IMR-90 (cell line): ENCODE data around the gene DIO1. TPM values are rescaled to one million over a fixed set of nuclear protein-coding genes. Genes with fewer than 3 reads are reported as not detected.

Source experiments
- ATAC-seq: fragments of 200-7000 bp; cut with Tn5 transposase; 2 replicates; pipeline ENCODE4 v1.9.1; 2020; ENCODE audit warnings: low read depth, mild to moderate bottlenecking, moderate library complexity
- BruUV-seq: library from RNA; stranded (reverse); fragments of 400-500 nt; replicated peaks from 2 replicates; lab custom pipeline; 2021; lab: Mats Ljungman, UMichigan
- CTCF ChIA-PET: fragments of 300-600 bp; formaldehyde crosslinking; extraction: SDS; loops from one replicate; lab custom pipeline; 2021; ENCODE audit warnings: antibody characterized with exemption; lab: Yijun Ruan, JAX
- POLR2A ChIA-PET: fragments of 300-600 bp; sonication (Branson Sonifier 250); formaldehyde crosslinking; loops from one replicate; lab custom pipeline; 2022; ENCODE audit warnings: antibody characterized with exemption; ENCODE audit not compliant: unreplicated experiment; lab: Charles Lee
- DNase-seq: peaks from one replicate; pipeline ENCODE4 v3.0.0; 2013
- H2AFZ ChIP-seq: replicated peaks from 2 replicates; pipeline ENCODE3; 2013; ENCODE audit warnings: low read length, mild to moderate bottlenecking; ENCODE audit not compliant: poor library complexity
- H2AK5ac ChIP-seq: 2 replicates; pipeline ENCODE4 v1.6.1; 2013; ENCODE audit warnings: low read depth, low read length, inconsistent platforms
- H2AK9ac ChIP-seq: replicated peaks from 2 replicates; pipeline ENCODE3; 2013; ENCODE audit warnings: mild to moderate bottlenecking, low read depth, low read length, moderate library complexity; ENCODE audit not compliant: poor library complexity
- H2BK120ac ChIP-seq: 2 replicates; pipeline ENCODE4 v1.6.1; 2013; ENCODE audit warnings: low read depth, low read length, inconsistent platforms
- H2BK15ac ChIP-seq: 3 replicates; pipeline ENCODE4 v1.6.1; 2013; ENCODE audit warnings: low read depth, low read length, inconsistent platforms
- H2BK20ac ChIP-seq: 2 replicates; pipeline ENCODE4 v1.6.1; 2013; ENCODE audit warnings: low read depth, mild to moderate bottlenecking, inconsistent platforms, low read length, moderate library complexity
- H2BK5ac ChIP-seq: 2 replicates; pipeline ENCODE4 v1.6.1; 2013; ENCODE audit warnings: mild to moderate bottlenecking, low read depth, low read length, inconsistent platforms; ENCODE audit not compliant: poor library complexity, severe bottlenecking
- H3K14ac ChIP-seq: replicated peaks from 2 replicates; pipeline ENCODE4 v1.6.1; 2013; ENCODE audit warnings: low read depth, low read length, inconsistent platforms
- H3K18ac ChIP-seq: 2 replicates; pipeline ENCODE4 v1.6.1; 2013; ENCODE audit warnings: low read depth, low read length, control low read depth
- H3K23ac ChIP-seq: 2 replicates; pipeline ENCODE4 v1.6.1; 2013; ENCODE audit warnings: low read depth, low read length, inconsistent platforms
- H3K27ac ChIP-seq: 2 replicates; pipeline ENCODE4 v1.5.1; 2013; ENCODE audit warnings: mild to moderate bottlenecking, control low read depth, low read length; ENCODE audit not compliant: insufficient read depth
- H3K27me3 ChIP-seq: 2 replicates; pipeline ENCODE4 v1.6.1; 2013; ENCODE audit warnings: low read length; ENCODE audit not compliant: control insufficient read depth, insufficient read depth
- H3K36me3 ChIP-seq: 2 replicates; pipeline ENCODE4 v1.6.1; 2013; ENCODE audit warnings: low read length, mixed read lengths; ENCODE audit not compliant: control insufficient read depth, insufficient read depth
- H3K4ac ChIP-seq: 2 replicates; pipeline ENCODE4 v1.6.1; 2013; ENCODE audit warnings: low read depth, low read length, inconsistent platforms
- H3K4me1 ChIP-seq: 2 replicates; pipeline ENCODE4 v1.6.1; 2013; ENCODE audit warnings: low read length, mixed read lengths; ENCODE audit not compliant: control insufficient read depth, insufficient read depth
- H3K4me2 ChIP-seq: 2 replicates; pipeline ENCODE4 v1.6.1; 2013; ENCODE audit warnings: low read depth, mild to moderate bottlenecking, control low read depth, low read length, moderate library complexity
- H3K4me3 ChIP-seq: 2 replicates; pipeline ENCODE4 v1.5.1; 2013; ENCODE audit warnings: low read depth, mild to moderate bottlenecking, control low read depth, low read length, moderate library complexity; ENCODE audit not compliant: insufficient read depth
- H3K56ac ChIP-seq: 2 replicates; pipeline ENCODE4 v1.6.1; 2013; ENCODE audit warnings: low read length, inconsistent platforms; ENCODE audit not compliant: insufficient read depth; ENCODE audit errors: extremely low read depth
- H3K79me1 ChIP-seq, 2 experiments: 2 replicates each; pipeline ENCODE4 v1.6.1; 2013; ENCODE audit warnings: low read length in 2 of 2, inconsistent platforms in 1 of 2, low read depth in 1 of 2
- H3K9ac ChIP-seq: 2 replicates; pipeline ENCODE4 v1.6.1; 2013; ENCODE audit warnings: low read depth, low read length, control low read depth
- H3K9me1 ChIP-seq: 2 replicates; pipeline ENCODE4 v1.6.1; 2013; ENCODE audit warnings: low read length, inconsistent platforms; ENCODE audit not compliant: insufficient read depth
- H3K9me3 ChIP-seq: 2 replicates; pipeline ENCODE4 v1.6.1; 2013; ENCODE audit warnings: low read length; ENCODE audit not compliant: control insufficient read depth, insufficient read depth
- H4K20me1 ChIP-seq: 2 replicates; pipeline ENCODE4 v1.6.1; 2013; ENCODE audit warnings: low read length, inconsistent platforms; ENCODE audit not compliant: insufficient read depth
- H4K5ac ChIP-seq: 2 replicates; pipeline ENCODE4 v1.6.1; 2013; ENCODE audit warnings: mild to moderate bottlenecking, low read depth, low read length, control low read depth
- H4K8ac ChIP-seq, 2 experiments: 2 replicates each; pipeline ENCODE4 v1.6.1; 2013; ENCODE audit warnings: low read depth in 2 of 2, low read length in 2 of 2, control low read depth in 1 of 2, inconsistent platforms in 1 of 2
- H4K91ac ChIP-seq: 2 replicates; pipeline ENCODE4 v1.6.1; 2013; ENCODE audit warnings: low read depth, low read length, inconsistent platforms; ENCODE audit not compliant: insufficient read depth
- BHLHE40 ChIP-seq: fragments of 150-350 bp; IDR thresholded peaks from 2 replicates; pipeline ENCODE4 v1.6.1; 2016; ENCODE audit warnings: mild to moderate bottlenecking, low read depth, low read length
- WGBS, 2 experiments: methylation state at CpG; one replicate each; pipeline versions ENCODE4 v1.1.5 to v1.1.7; 2013; ENCODE audit warnings: missing lambda C conversion rate in 2 of 2; ENCODE audit not compliant: insufficient read length in 1 of 2; ENCODE audit errors: extremely low coverage in 2 of 2; 5-methylcytosine and 5-hydroxymethylcytosine counted together
- dilution Hi-C: fragments of 300-500 bp; cut with HindIII; formaldehyde crosslinking; loops from one replicate; pipeline ENCODE4 v1.14.3; 2018; ENCODE audit warnings: low sequenced_read_pairs; ENCODE audit not compliant: unreplicated experiment
- in situ Hi-C: fragments of 300-500 bp; cut with MboI; formaldehyde crosslinking; loops from 3 replicates; pipeline ENCODE4 v1.14.3; 2019; ENCODE audit warnings: low sequenced_read_pairs, inconsistent platforms, mixed read lengths
- intact Hi-C: fragments of 100-400 bp; cut with micrococcal nuclease; formaldehyde crosslinking; loops from 2 replicates; pipeline ENCODE4 v1.10.0; 2022
- polyA plus RNA-seq, 3 experiments: library from polyadenylated mRNA; depleted of rRNA; stranded (reverse); fragments of >200 nt; gene quantifications; 2 replicates each; pipeline ENCODE4 v1.2.3, GENCODE V29; 2012; ENCODE audit warnings: low replicate concordance in 1 of 3
- total RNA-seq: library from RNA; depleted of rRNA; stranded (reverse); fragments of >200 nt; gene quantifications from 2 replicates; pipeline ENCODE4 v1.2.3, GENCODE V29; 2012
- TF ChIP-seq, protein P1 (sequence below): conservative IDR thresholded peaks from 2 replicates; pipeline ENCODE4 v1.5.1; 2012; ENCODE audit warnings: mild to moderate bottlenecking, low read depth, low read length, improper control_type of control experiment

DIO1 gene
- total and polyA plus RNA-seq, 2 of the 4 experiments (the other 2 are of a cell fraction): not detected

DNA sequence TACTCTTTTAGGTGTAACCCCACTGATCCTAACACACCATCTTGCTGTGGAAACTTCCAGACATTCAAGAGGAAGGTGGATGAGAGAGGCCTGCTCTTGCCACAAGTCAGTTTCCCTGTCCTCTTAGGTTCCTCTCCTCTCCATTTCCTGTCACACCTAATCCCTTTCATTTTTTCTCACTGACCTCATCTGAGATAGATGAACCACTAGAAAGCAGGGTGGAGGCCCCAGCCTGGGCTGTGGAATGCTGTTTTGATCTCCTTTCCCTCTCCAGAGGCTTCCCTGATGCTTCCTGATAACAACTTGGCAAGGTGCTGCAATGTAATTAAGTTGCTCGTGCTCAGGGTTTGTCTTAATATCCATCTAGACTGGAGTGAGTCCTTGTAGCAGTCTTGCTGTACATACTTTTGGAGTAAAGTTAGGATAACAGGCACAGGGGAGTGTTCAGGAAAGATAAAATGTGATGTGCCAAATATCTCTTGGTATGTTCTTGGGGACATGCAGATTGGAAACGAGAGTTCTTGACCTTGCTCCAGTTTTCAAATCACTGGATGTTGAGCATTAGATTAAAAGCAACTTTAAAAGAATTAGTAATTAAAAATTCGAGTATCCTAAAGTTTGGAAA is 63.3 kb downstream of the DIO1 start:
- Histone ChIP-seq H2BK5ac (peak overlapping the region; percentile 93), H4K91ac (peak overlapping the region; percentile 93), H4K20me1 (no peaks in the 10 kb centered on the region; the same call in 1 of the 2 replicates), H3K36me3 (peaks cover 29% of the 10 kb centered on the region), H3K56ac (peak overlapping the region; percentile 78), H4K5ac (peak overlapping the region; percentile 70), H3K18ac (peak overlapping the region; percentile 84), H3K4ac (peak overlapping the region; percentile 93), H3K9me1 (no peaks in the 10 kb centered on the region; the same call in 1 of the 2 replicates), H2BK120ac (peak overlapping the region; percentile 94), H3K9ac (peak overlapping the region; percentile 58; the same call in 1 of the 2 replicates), H3K23ac (peak overlapping the region; percentile 91), H2BK15ac (peak overlapping the region; percentile 77; the same call in 2 of the 3 replicates), H2AK9ac (peak overlapping the region; percentile 87), H3K9me3 (no peaks in the 10 kb centered on the region), H3K4me3 (no peak overlapping the region), H2BK20ac (peak overlapping the region; percentile 92), H3K27me3 (no peaks in the 10 kb centered on the region), H2AK5ac (peak overlapping the region; percentile 69), H3K79me1 (peaks cover 25 to 38% of the 10 kb centered on the region in 2 experiments), H3K14ac (peak overlapping the region; percentile 92), H2AFZ (peak overlapping the region; percentile 70), H3K4me1 (peaks cover 14% of the 10 kb centered on the region), H3K4me2 (peak overlapping the region; percentile 68), H3K27ac (peak overlapping the region; percentile 75), H4K8ac (peak overlapping the region; percentile 62 to 94)
- in situ Hi-C loops: no loop called here
- ChIA-PET CTCF (no interaction called here), POLR2A (no interaction called here)
- no CpG with 5 or more reads among the region's 3 CpGs for WGBS, 2 experiments
- TF ChIP-seq, protein P1, sequence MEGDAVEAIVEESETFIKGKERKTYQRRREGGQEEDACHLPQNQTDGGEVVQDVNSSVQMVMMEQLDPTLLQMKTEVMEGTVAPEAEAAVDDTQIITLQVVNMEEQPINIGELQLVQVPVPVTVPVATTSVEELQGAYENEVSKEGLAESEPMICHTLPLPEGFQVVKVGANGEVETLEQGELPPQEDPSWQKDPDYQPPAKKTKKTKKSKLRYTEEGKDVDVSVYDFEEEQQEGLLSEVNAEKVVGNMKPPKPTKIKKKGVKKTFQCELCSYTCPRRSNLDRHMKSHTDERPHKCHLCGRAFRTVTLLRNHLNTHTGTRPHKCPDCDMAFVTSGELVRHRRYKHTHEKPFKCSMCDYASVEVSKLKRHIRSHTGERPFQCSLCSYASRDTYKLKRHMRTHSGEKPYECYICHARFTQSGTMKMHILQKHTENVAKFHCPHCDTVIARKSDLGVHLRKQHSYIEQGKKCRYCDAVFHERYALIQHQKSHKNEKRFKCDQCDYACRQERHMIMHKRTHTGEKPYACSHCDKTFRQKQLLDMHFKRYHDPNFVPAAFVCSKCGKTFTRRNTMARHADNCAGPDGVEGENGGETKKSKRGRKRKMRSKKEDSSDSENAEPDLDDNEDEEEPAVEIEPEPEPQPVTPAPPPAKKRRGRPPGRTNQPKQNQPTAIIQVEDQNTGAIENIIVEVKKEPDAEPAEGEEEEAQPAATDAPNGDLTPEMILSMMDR: no peak
- TF ChIP-seq BHLHE40: peak; percentile 47; the same call in 1 of the 2 replicates
- DNase-seq (peak; percentile 64), ATAC-seq (peak; percentile 91)
- BruUV-seq: no TSS peak
- intact Hi-C loops: loop anchor here (2.0 kb wide), 1 partner anchor 95 kb away; the partner anchor contains the start of genes TCEANC2 and TMEM59
- dilution Hi-C loops: no loop called here
